HCT116 (cell line): ENCODE results near the gene CBFA2T2. TPM values are rescaled to one million over a fixed set of nuclear protein-coding genes. Genes with fewer than 3 reads are reported as not detected.

Experiments
- ATAC-seq: fragments of 200-7000 bp; cut with Tn5 transposase; 2 replicates; pipeline ENCODE4 v1.9.1; 2020; ENCODE audit warnings: mild to moderate bottlenecking, moderate library complexity
- BruUV-seq: library from RNA; stranded (reverse); fragments of 400-500 nt; replicated peaks from 2 replicates; lab custom pipeline; 2021; lab: Mats Ljungman, UMichigan
- CTCF ChIA-PET: fragments of 300-600 bp; sonication (Branson Sonifier 250); formaldehyde crosslinking; loops from one replicate; lab custom pipeline; 2021; ENCODE audit warnings: antibody characterized with exemption; lab: Charles Lee
- POLR2A ChIA-PET: fragments of 300-600, 350-600 bp; sonication (Branson Sonifier 250); formaldehyde crosslinking; loops from one replicate; lab custom pipeline; 2021; ENCODE audit warnings: antibody characterized with exemption; lab: Charles Lee
- RAD21 ChIA-PET, 2 experiments: fragments of 300-600 bp; sonication (Branson Sonifier 250); formaldehyde crosslinking; loops; one replicate each; lab custom pipeline; 2023; ENCODE audit warnings: low total read pairs in 2 of 2; ENCODE audit not compliant: uncharacterized antibody in 2 of 2, unreplicated experiment in 2 of 2, low non-redundant PET in 1 of 2; lab: Charles Lee
- DNase-seq: peaks from one replicate; pipeline ENCODE4 v3.0.0-alpha.2; 2010; ENCODE audit warnings: low read depth, low spot score
- H2AFZ ChIP-seq: fragments of 200-600 bp; shearing (Covaris generic), sonication (generic); 2 replicates; pipeline ENCODE4 v1.6.1; 2017; ENCODE audit warnings: low read depth, mixed run types, mixed read lengths, antibody characterized with exemption, low read length; ENCODE audit not compliant: poor library complexity, severe bottlenecking
- H3K27ac ChIP-seq: 2 replicates; pipeline ENCODE4 v1.5.1; 2012; ENCODE audit warnings: low read depth, low read length
- H3K27me3 ChIP-seq: fragments of 200-600 bp; sonication (generic); 2 replicates; pipeline ENCODE4 v1.6.1; 2016; ENCODE audit warnings: mixed run types, low read length, mixed read lengths; ENCODE audit not compliant: insufficient read depth
- H3K36me3 ChIP-seq, 2 experiments: fragments of 200-500 bp in 1 of 2; fragments of 200-600 bp in 1 of 2; sonication (Bioruptor generic) in 1 of 2; sonication (generic) in 1 of 2; 2 replicates each; pipeline versions ENCODE4 v1.5.1 to v1.6.1; 2014 to 2016; ENCODE audit warnings: low read length in 2 of 2, inconsistent platforms in 1 of 2, mixed read lengths in 1 of 2, mixed run types in 1 of 2; ENCODE audit not compliant: insufficient read depth in 2 of 2, control insufficient read depth in 1 of 2
- H3K4me1 ChIP-seq, 2 experiments: fragments of 200-600 bp in 1 of 2; sonication (generic) in 1 of 2; 2 replicates each; pipeline versions ENCODE4 v1.5.1 to v1.6.1; 2012 to 2017; ENCODE audit warnings: low read length in 2 of 2, inconsistent platforms in 1 of 2, mild to moderate bottlenecking in 1 of 2, mixed read lengths in 1 of 2, mixed run types in 1 of 2, moderate library complexity in 1 of 2; ENCODE audit not compliant: insufficient read depth in 2 of 2, control insufficient read depth in 1 of 2
- H3K4me2 ChIP-seq: fragments of 200-600 bp; sonication (generic); 2 replicates; pipeline ENCODE4 v1.6.1; 2017; ENCODE audit warnings: mixed run types, low read length, mixed read lengths
- H3K4me3 ChIP-seq, 2 experiments: fragments of 200-600 bp in 1 of 2; sonication (generic) in 1 of 2; replicated peaks in 1 of 2; 2 replicates each; pipeline ENCODE4 v1.5.1; 2011 to 2016; ENCODE audit warnings: low read length in 2 of 2, control low read depth in 1 of 2, low read depth in 1 of 2, mild to moderate bottlenecking in 1 of 2, mixed read lengths in 1 of 2, mixed run types in 1 of 2
- H3K79me2 ChIP-seq: fragments of 200-600 bp; sonication (generic); 2 replicates; pipeline ENCODE4 v1.6.1; 2017; ENCODE audit warnings: mild to moderate bottlenecking, mixed run types, low read length, moderate library complexity, mixed read lengths; ENCODE audit not compliant: insufficient read depth
- H3K9ac ChIP-seq: fragments of 200-600 bp; sonication (generic); 2 replicates; pipeline ENCODE4 v1.6.1; 2016; ENCODE audit warnings: low read length, mixed read lengths
- H3K9me2 ChIP-seq: fragments of 200-600 bp; sonication (generic), shearing (Covaris generic); 2 replicates; pipeline ENCODE4 v1.6.1; 2017; ENCODE audit warnings: mixed run types, mild to moderate bottlenecking, moderate library complexity; ENCODE audit not compliant: insufficient read depth
- H3K9me3 ChIP-seq, 2 experiments: fragments of 200-500 bp in 1 of 2; fragments of 200-600 bp in 1 of 2; sonication (Bioruptor generic) in 1 of 2; sonication (generic) in 1 of 2; 2 replicates each; pipeline ENCODE4 v1.6.1; 2014 to 2017; ENCODE audit warnings: low read length in 2 of 2, mixed read lengths in 2 of 2, inconsistent platforms in 1 of 2, low read depth in 1 of 2, mild to moderate bottlenecking in 1 of 2, mixed run types in 1 of 2, moderate library complexity in 1 of 2; ENCODE audit not compliant: control insufficient read depth in 1 of 2, insufficient read depth in 1 of 2
- H4K20me1 ChIP-seq: fragments of 200-600 bp; sonication (generic), shearing (Covaris generic); 2 replicates; pipeline ENCODE4 v1.6.1; 2017; ENCODE audit warnings: mixed run types, mild to moderate bottlenecking, moderate library complexity; ENCODE audit not compliant: insufficient read depth
- CBX3 ChIP-seq: IDR thresholded peaks from 2 replicates; pipeline ENCODE4 v1.6.1; 2012; ENCODE audit warnings: low read depth
- CTCF ChIP-seq, 3 experiments: fragments of 200-600 bp in 1 of 3; sonication (generic) in 1 of 3; IDR thresholded peaks in 2 of 3; conservative IDR thresholded peaks in 1 of 3; 2 replicates each; pipeline ENCODE4 v1.5.1; 2012 to 2017; ENCODE audit warnings: low read depth in 2 of 3, low read length in 2 of 3, antibody characterized with exemption in 1 of 3, borderline replicate concordance in 1 of 3, control low read depth in 1 of 3, mild to moderate bottlenecking in 1 of 3, mixed read lengths in 1 of 3, mixed run types in 1 of 3, moderate library complexity in 1 of 3; ENCODE audit not compliant: insufficient read depth in 1 of 3
- EGR1 ChIP-seq: IDR thresholded peaks from 2 replicates; pipeline ENCODE4 v1.6.1; 2012; ENCODE audit warnings: low read depth
- EZH2 ChIP-seq: fragments of 200-600 bp; sonication (generic); IDR thresholded peaks from 2 replicates; pipeline ENCODE4 v1.6.1; 2017; ENCODE audit warnings: antibody characterized with exemption, mixed run types
- JUND ChIP-seq: IDR thresholded peaks from 2 replicates; pipeline ENCODE4 v1.6.1; 2012
- POLR2AphosphoS5 ChIP-seq: IDR thresholded peaks from 2 replicates; pipeline ENCODE4 v1.6.1; 2011; ENCODE audit warnings: mild to moderate bottlenecking, low read depth, low read length, moderate library complexity
- RAD21 ChIP-seq: IDR thresholded peaks from 2 replicates; pipeline ENCODE4 v1.6.1; 2012; ENCODE audit warnings: low read depth, mild to moderate bottlenecking
- TCF7L2 ChIP-seq: IDR thresholded peaks from 2 replicates; pipeline ENCODE4 v1.7.0; 2011; ENCODE audit warnings: borderline replicate concordance, inconsistent platforms; ENCODE audit not compliant: insufficient read depth, insufficient read length; ENCODE audit errors: extremely low read depth
- YY1 ChIP-seq: IDR thresholded peaks from 2 replicates; pipeline ENCODE4 v1.6.1; 2011; ENCODE audit warnings: low read length, low read depth, moderate library complexity, mild to moderate bottlenecking; ENCODE audit not compliant: insufficient replicate concordance; ENCODE audit errors: extremely low read depth
- ZBTB33 ChIP-seq: IDR thresholded peaks from 2 replicates; pipeline ENCODE4 v1.6.1; 2011; ENCODE audit warnings: mild to moderate bottlenecking, low read length, moderate library complexity; ENCODE audit not compliant: insufficient replicate concordance; ENCODE audit errors: extremely low read depth
- ZFX ChIP-seq: fragments of 450-650 bp; IDR thresholded peaks from 2 replicates; pipeline ENCODE4 v1.6.1; 2017
- ZNF274 ChIP-seq: fragments of 200-500 bp; sonication (Bioruptor generic); IDR thresholded peaks from 2 replicates; pipeline ENCODE4 v1.6.1; 2014; ENCODE audit warnings: mild to moderate bottlenecking, low read depth, low read length, inconsistent platforms
- intact Hi-C: fragments of 100-400 bp; cut with micrococcal nuclease; formaldehyde crosslinking; loops from 2 replicates; pipeline ENCODE4 v1.10.0; 2022
- total RNA-seq: library from RNA; stranded (reverse); gene quantifications from one replicate; pipeline ENCODE4 v1.2.1, GENCODE V29; 2021; ENCODE audit not compliant: unreplicated experiment

CBFA2T2 gene
- total RNA-seq, 1 experiment from 2014 or later: 8.0 TPM

- POLR2A ChIA-PET: no interaction called here
- H3K4me1 ChIP-seq: no peaks in the 10 kb centered on the region
- no peak overlapping the region for H3K4me2 ChIP-seq
- H3K27ac ChIP-seq: no peak overlapping the region
- no peaks in the 10 kb centered on the region for H3K27me3 ChIP-seq
- H3K79me2 ChIP-seq: no peaks in the 10 kb centered on the region
- DNase-seq (no peak), ATAC-seq (no peak)
- H3K9ac ChIP-seq: no peak overlapping the region
- no peaks in the 10 kb centered on the region for H3K9me3 ChIP-seq
- no peaks in the 10 kb centered on the region for H3K36me3 ChIP-seq
- CTCF ChIA-PET: no interaction called here
- RAD21 ChIA-PET: no interaction called here
- H4K20me1 ChIP-seq: no peaks in the 10 kb centered on the region
- intact Hi-C loops: no loop called here
- H2AFZ ChIP-seq: no peak overlapping the region
- BruUV-seq: no TSS peak
- no peak overlapping the region for H3K4me3 ChIP-seq
- TF ChIP-seq RAD21 (no peak), JUND (no peak), ZNF274 (no peak), EZH2 (no peak), CBX3 (no peak), TCF7L2 (no peak), CTCF (IDR thresholded peaks at IDR 0.05 in 2 of 3, conservative IDR thresholded peaks at IDR 0.05 in 1 of 3; ENCODE audit: borderline replicate concordance in 1 of 3, insufficient read depth in 1 of 3, low read depth in 2 of 3, low read length in 2 of 3) (no peak), YY1 (no peak), ZFX (no peak), POLR2AphosphoS5 (no peak), ZBTB33 (no peak), EGR1 (no peak)
- no peaks in the 10 kb centered on the region for H3K9me2 ChIP-seq
Observed at GRCh38 chr20:33480048-33480447, 9.8 kb upstream of the CBFA2T2 start.
